SKM-1 (cell line): Measurements from ENCODE around the gene INPP5E.

Source experiments
- DNase-seq: peaks from one replicate; lab custom pipeline; 2025; ENCODE audit not compliant: unreplicated experiment; lab: John Stamatoyannopoulos, UW

The INPP5E gene, protein sequence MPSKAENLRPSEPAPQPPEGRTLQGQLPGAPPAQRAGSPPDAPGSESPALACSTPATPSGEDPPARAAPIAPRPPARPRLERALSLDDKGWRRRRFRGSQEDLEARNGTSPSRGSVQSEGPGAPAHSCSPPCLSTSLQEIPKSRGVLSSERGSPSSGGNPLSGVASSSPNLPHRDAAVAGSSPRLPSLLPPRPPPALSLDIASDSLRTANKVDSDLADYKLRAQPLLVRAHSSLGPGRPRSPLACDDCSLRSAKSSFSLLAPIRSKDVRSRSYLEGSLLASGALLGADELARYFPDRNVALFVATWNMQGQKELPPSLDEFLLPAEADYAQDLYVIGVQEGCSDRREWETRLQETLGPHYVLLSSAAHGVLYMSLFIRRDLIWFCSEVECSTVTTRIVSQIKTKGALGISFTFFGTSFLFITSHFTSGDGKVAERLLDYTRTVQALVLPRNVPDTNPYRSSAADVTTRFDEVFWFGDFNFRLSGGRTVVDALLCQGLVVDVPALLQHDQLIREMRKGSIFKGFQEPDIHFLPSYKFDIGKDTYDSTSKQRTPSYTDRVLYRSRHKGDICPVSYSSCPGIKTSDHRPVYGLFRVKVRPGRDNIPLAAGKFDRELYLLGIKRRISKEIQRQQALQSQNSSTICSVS

DNA sequence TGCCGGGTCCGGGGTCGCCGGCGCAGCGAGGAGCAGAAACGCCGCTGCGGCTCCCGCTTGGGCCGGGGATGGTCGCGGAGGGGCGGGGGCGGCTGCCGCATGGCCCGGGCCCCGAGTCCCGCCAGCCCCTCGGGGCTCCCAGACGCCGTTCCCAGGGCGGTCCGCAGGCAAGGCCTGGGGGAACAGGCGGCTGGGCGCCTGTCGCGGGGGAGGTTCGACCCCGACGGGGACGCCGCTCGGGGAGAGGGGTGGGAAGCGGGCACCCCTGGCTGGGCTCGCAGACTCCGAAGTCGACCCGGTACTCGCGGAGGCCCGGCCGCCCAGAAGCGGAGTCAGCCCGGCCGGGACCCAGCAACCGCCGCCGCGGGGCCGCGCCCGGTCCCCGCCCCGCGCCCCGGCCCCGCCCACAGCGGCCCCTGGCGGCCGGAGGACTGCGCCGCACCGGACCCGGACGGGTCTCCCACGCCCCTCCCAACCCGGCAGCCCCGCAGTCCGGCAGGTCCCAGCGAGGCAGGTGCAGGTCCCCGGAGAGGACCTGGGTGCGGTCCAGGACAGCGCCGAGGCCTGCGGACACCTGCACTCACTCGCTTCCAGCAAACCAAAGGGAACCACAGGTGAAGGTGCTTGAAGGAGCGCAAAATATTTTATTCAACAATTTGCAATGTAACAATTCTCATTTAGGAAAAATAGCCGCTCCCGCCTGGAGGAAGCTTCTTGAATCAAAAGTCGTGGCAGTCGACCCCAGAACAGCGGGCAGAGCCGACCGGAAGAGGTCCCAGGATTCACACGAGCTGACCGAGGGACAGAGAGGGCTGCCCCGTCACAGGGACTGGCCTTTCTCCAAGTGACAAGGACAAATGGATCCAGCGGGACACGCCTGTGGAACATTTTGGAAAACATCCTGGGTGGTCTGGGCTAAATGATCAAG lies at the start of gene INPP5E:
Gene INPP5E (minus strand): TSS at position 365 of the 928 bp plus-strand sequence. CDS start 426 bp downstream, outside the sequence.
- no peak for DNase-seq

DNA sequence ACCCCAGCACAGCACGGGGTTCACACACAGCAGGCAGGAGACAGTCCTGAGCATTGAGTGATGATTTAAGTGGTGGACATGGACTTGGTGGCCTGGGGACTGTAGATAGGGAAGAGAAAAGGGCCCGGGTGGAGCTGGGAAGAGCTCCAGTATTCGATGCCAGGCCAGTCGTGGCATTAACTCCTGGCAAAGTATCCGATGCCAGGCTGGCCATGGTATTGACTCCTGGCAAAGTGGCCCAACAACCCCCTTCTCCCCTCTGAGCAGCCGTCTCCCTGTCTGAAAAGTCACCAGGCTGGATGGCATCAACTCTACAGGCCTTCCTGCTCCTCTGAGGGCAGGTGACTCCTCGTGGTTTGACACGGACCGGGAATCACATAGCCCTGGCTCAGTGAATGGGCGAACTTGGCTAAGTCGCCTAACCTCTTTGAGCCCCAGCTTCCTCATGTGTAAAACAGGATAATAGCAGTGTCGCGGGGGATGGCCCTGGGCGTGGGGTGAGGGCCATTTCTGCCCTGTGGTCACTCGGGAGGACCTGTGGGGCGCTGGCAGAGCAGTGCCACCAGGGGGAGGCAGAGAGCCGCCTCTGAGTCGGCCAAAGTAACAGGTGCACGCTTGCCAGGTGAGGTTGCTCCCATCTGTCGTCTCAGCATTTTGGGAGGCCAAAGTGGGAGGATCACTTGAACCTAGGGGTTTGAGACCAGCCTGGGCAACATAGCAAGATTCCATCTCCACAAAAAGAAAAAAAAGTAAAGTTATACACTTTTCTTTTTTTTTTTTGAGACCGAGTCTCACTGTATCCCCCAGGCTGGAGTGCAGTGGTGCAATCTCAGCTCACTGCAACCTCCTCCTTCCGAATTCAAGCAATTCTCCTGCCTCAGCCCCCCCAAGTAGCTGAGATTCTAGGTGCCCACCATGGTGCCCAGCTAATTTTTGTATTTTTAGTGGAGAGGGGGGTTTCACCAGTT lies 48.9 kb upstream of the INPP5E start:
- DNase-seq = no peak

GRCh38 chr9:136487672-136488071 lies 48.0 kb upstream of the INPP5E start:
- no peak for DNase-seq

- no peak for DNase-seq
These were observed 47.4 kb upstream of the INPP5E start for GRCh38 chr9:136486823-136487620.

- DNase-seq = no peak
These were observed 46.5 kb upstream of the INPP5E start for GRCh38 chr9:136486131-136486530.

DNA sequence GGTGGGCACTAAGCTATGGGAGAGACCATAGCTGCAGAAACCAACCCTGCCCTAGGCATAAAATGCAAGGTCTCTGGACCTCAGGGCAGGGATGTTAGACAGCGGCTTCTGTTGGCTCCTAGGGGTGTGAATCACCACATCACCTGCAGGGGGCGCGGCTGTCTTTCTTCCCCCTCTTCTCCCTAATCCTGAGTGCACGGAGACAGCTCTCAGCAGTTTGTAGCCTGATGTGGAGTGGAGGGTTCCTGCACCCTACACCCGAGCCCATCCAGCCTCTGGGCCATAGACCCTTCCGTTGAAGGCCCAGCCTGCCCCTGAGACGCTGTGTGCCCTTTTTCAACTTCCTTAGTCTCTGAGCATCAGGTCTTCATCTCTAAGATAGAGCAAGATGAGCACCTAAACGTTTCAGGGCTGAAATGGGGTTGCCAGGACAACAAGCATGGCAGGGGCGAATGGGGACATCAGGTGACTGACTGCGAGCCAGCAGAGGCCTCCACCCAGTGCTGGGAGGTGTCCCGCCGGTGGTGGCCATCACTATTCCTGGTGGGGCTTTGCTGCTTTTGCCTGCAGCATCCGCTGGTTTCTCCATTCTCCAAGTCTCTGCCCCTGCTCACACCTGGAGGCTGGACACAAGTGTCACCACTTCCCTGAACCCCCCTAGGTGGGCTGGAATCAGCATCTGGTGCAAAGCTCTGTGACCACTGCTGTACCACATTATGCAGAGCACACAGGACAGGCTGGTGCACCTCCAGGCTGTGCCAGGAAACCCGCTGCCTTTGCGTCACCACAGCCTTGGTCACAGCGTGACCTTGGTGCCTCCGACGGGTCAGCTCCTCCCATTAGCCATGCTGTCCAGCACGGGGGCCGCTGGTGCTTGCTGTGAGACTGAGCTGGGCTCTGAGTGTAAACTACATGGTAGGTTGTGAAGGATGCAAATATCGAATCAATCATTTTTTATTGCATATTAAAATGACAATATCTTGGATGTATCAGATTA lies 45.7 kb upstream of the INPP5E start:
- DNase-seq = peak; percentile 70

GRCh38 chr9:136484153-136485048 lies 44.8 kb upstream of the INPP5E start:
- DNase-seq = no peak

DNA sequence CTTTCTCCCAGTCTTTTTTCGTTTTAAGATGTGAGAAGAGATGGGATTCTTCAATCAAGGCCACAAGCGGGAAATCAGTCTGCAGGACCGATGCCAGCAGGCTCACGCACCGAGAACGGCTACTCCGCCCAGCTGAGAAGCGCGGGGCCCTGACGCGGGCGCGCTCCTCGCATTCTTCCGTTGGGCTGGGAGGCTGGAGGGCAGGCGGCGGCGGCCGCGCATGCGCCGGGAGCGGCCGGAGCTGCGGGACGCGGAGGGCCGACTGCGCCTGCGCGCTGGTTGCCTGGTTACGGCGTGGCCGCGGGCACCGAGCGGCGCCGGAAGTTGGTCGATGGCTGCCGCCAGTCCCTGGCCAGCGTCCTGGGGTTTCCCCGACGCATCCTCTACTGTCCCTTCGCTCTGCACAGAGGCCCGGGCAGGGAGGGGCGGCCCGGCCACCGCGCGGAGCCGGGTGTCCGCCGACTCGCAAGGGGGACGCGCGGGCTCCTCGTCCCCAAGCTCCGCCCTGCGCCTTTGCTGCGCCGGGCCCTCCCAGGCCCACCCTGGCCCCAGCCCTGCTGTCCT lies 44.0 kb upstream of the INPP5E start:
- DNase-seq = peak; percentile 59

GRCh38 chr9:136482793-136483588 lies 43.3 kb upstream of the INPP5E start, which contains the start of gene SEC16A:
TSS of gene SEC16A (minus strand) at chr9:136483040. CDS start at chr9:136477615, 5,425 bp downstream.
- peak; percentile 91 for DNase-seq

- DNase-seq = no peak
These were observed 42.6 kb upstream of the INPP5E start for GRCh38 chr9:136482046-136482792.

GRCh38 chr9:136481558-136481957 lies 41.9 kb upstream of the INPP5E start:
- DNase-seq = no peak

DNA sequence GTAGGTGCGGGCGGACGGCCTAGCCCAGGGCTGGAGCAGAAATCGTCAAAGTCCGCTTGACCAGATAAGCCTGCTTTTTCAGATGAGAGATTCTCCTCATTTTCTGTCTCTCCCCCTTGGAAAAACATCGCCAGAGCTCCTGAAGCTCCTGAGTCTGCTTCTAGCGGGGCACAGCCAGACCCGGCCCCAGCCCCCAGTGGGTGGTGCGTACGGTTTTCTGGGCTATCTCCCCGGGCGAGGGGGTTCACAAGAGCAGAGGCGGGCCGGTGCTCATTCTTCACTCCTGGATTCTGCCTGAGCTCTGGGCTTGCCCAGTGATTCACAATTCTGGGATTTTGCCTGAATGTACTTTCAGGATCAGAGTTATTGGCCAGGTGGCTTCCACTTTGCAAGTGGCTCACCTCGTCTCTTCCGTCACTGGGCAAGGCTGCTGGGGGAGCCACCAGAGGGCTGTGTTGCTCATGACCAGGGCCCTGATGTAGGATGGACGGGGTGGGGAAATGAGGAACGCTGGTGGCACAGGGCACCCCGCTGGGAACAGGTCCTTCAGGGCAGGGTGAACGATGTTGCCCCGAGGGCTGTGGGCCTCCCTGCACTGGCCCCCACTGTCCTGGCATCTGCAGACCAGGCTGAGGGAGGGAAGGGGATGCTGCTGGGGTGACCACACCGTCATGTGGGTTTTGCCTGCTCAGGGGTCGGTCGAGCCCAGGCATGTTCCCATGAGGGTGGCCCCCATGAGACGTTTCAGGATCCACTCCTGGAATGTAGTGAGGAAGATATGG lies 36.9 kb upstream of the INPP5E start:
- DNase-seq = no peak

DNA sequence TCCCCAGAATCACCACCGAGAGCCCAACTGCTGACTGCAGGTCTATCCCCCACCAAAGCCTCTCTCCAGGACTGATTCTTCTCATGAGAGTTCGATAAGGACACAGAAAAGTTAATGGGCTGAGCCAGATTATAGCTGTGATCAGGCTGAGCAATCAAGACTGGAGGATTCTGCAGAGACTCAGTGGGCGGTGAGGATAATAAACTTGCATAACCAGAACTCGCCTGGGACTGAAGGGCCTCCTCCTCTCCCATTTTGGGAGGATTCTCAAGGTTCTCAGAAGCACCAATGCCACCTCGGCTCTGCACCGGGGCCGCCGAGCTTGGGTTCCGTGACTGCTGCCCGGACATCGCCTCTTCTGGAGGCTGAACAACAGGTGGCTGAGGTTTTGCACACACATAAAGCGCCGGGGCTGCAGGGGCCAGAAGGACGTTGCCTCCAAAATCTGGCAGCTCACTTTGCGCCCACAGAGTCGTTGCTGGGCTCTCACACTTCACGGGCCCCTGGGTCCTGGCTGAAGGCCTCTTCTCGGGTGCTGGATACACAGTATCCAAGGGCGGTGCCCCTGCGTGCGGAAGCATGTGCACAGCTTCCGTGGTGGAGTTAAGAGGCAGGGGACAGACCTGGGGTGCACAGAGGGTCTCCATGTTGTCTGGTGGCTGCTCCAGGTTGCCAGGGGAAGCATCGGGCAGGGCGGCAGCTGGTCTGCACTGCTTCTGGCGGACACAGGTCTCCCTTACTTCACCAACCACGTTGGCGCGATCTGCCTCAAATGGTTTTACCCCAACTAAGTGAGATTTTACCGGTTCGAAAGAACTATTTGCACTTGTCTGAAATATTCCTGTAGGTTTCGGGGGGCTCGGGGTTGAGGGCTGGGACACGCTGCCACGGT lies 35.6 kb upstream of the INPP5E start:
- no peak for DNase-seq
